KG1 (cell line): ENCODE measurements around the gene CRABP2.

Experiments
- DNase-seq: peaks from one replicate; lab custom pipeline; 2025; lab: John Stamatoyannopoulos, UW

CRABP2 gene

DNA sequence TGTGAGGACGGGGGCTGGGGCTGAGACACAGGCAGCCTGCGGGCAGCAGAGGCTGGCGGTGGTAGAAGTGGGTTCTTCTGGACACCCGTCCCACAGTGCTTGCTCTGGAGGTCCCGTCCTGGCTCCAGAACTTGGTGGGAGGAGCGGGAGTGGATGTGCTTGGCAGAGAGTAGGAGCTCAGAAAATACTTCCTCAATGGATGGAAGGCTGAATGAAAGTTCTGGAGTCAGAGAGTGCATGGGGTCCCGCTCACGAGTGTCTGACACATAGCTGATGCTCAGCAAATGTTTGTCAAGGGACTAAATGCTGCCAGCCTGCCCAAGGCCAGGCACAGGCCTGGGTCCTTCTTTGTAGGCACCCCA lies 14.7 kb downstream of the CRABP2 start:
- no peak for DNase-seq

DNA sequence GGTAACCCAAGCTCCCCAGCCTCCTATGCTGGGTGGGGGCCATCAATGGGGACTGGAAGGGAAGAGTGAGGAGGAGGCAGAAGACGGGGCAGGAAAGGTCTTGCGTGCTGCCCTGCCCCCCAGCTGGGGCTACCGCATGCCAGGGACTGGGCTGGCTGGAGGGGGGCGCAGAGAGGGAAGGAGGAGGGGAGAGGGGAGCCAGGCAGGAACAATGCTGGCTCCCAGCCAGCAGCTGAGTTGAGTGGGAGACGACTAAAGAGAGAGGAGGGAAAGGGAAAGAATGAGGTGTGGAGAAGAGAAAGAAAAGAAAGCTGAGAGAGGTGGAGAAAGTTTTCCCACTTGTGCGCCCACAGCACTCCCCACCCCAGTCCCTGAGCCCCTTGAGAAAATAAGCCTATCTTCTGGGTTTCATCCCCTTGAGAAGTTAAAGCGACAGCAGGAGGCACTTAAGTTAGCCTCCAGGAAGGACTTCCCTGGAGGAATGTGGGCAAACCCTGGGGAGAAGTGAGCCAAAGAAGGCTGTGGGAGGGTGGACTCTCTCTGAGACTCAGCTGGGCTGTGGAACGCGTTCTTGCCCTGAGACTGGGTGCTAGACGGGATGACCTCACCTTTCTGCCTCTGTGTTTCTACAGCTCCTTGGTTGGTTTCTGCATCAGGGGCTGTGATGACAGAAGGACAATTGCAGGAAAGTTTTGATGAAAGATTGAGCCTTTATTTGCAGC lies 15.3 kb downstream of the CRABP2 start:
- DNase-seq: no peak

DNA sequence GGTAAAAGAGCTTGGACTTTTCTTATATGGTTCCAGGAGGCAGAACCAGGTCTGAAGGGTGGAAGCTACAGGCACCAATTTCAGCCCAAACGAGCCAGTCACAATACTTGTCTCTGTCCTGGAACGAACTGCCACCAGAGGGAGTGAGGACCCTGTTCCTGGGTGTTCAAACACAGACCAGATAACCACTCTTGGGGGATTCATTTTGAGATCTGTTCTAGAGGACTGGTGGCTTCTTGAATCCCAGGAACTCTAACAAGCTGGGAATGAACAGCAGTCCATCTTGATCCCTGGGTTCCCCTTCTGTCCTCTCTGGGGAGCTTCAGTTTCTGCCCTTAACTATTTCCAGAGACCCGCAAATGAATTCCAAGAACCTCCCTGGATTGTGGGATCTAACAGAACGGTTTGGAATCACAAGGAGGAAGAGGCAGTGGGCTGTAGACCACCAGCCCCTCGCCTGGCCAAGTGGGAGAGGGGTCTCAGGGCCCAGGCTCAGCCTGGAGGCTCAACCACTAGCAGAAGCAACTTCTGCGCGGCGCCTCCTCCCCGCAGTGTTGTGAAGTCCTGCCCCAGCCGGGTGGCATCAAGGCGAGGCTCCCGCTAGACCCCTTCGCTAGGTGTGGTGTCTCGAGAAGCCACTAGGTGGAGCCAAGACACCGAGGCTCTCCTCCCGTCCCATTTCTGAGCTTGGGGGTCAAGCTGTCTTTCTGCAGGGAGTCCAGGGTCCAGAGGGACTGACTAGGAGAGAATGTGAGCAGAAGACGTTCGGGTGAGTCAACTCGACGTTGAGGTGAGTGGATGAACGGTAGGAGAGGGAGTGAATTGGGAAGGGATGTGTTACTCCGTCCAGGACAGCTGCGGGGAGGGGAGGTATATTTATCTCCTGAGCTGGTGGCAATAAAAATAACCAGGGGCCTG lies 16.1 kb downstream of the CRABP2 start:
- DNase-seq: peak; percentile 61

DNA sequence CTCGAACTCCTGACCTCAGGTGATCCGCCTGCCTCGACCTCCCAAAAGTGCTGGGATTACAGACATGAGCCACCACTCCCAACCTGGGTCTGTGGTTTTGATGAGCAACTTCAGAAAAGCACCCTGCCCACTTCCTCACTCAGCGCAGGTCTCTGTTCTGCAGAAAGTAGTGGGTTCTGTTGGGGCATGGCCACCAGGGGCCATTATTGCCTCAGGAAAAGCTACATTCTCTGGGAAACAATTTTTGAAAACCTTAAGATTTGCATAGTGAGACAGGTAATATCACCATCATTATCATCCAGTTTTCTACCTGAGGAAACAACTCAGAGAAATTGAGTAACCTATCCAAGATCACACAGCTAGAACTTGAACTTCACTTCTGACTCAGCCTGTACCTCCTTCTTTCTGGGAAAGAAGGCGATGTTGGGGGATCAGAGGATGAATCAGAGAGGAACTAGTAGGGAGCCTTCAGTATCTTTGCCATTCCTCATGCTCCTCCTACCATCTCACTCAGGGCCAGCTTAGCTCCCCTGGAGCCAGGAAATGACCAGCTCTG lies 21.1 kb downstream of the CRABP2 start:
- no peak for DNase-seq

DNA sequence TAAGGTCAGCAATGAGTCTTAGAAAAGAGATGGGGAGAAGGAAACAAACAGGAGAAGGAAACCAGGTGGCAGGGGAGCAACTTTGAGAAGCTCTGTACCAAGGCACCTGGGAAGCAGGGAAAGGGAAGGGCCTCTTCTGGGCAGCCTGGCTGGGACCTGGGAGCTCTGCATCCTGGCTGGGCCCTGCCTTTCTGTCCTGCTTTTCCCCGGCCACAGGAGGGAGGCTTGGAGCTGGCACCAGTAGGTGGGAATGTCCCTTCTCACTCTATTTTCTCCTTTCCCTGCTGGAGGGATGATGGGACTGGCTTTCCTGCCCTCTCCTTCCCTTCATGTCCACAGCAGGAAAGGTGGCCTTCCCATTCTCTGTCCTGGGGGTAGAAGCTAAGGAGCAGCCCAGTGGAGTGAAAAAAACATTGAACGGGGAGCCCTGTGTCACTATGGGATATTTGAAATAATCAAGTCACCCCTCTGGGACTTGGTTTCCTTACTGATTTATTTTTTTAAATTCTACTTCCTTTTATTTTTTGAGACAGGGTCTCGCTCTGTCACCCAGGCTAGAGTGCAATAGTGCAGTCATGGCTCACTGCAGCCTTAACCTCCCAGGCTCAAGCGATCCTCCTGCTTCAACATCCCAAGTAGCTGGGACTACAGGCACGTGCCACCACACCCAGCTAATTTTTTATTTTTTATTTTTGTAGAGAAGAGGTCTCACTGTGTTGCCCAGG lies 23.1 kb downstream of the CRABP2 start:
- no peak for DNase-seq

DNA sequence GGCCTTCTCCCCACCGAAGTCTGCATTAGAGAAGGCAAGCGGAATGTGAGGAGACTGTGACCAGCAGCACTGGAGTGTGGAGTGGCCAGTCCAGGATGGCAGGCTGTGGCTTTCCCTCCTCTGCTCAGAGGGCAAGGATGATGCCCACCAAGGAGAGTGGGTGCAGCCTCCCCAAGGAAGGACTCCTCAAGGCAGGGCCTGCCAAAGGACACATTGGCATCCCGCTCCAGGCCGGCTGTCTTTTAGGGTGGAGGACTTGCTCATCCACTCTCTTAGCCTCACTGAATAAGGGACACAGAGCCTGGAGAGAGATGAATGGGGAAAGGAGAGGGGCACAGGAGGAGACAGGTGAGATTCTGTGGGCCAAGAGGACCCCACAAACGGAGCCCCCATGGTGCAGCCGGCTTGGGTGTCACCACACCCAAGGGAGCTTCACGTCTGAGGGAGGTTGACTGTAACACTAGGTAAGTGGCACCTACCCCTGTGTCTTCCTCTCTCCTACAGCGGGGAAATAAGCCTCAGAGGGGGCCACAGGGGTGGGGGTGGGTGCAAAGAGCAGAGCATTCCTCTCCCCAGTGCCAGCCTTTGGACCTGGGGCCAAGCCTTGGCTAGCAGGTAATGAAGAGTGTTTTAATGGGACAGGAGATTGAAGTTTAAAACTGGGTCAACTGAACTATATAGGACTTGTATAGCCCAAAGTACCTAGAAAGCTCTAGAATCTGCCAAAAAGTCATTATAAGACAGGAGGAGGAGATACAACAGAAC lies 24.0 kb downstream of the CRABP2 start:
- DNase-seq: no peak

DNA sequence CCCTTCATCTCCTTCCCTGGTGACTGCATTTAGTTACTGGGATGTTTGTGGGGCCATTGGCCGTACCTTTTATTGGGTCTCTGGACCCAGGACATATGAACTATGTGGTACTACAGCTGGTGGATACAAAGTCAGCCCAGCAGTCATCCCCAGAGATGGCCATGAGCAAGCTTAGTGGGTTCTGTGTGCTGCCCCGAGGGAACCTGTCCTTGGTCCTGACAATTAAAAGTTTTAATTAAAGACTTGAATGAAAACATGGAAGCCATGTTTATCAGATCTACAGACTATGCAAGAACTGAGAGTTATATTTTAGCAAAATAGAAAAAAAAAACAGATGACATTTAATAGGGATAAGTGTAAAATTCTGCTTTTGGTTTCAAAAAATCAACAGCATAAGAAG lies 25.3 kb downstream of the CRABP2 start:
- DNase-seq: no peak

DNA sequence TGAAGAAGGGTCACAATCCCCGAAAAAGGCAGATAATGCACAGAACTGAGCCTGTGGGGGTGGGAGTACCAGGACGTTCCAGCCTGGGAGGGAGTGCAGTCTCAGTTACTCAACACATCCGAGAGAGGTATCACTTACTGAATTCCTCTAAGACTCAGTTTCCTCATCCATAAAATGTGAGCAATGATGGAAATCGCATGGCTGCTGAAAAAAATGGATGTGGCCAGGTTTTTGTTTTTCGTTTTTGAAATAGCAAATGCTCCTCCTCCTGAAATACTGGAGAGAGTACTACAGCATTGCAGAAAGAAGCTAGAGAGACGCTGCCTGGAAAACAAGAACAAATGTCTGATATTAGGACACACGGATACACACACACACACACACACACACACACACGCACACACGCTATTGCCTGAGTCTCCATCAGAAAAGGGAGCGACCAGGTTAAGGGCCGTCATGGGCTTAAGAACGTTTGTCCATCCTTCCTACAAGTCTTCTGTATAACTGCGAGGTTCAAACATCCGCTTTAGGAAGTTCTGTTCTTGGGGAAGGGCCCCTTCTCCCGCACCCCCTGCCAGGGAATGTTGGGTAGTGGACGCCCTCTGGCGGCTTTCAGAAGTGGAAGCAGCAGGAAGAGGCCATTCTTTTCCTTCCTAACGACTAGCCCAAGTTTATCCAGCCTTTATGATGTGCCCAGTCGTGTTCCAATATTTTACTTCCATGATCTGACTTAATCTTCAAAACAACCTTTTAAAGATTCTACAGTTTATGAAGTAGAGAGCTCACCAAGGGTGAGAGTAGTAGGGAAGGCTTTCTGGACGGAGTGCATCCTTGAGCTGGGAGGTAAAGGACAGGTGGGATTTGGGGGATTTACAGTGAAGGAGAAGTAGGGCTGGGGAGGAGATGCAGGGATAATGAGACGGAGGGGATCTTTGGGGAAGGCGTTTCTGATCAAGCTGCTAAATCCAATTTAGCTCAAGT lies 27.5 kb downstream of the CRABP2 start:
- peak; percentile 51 for DNase-seq

DNA sequence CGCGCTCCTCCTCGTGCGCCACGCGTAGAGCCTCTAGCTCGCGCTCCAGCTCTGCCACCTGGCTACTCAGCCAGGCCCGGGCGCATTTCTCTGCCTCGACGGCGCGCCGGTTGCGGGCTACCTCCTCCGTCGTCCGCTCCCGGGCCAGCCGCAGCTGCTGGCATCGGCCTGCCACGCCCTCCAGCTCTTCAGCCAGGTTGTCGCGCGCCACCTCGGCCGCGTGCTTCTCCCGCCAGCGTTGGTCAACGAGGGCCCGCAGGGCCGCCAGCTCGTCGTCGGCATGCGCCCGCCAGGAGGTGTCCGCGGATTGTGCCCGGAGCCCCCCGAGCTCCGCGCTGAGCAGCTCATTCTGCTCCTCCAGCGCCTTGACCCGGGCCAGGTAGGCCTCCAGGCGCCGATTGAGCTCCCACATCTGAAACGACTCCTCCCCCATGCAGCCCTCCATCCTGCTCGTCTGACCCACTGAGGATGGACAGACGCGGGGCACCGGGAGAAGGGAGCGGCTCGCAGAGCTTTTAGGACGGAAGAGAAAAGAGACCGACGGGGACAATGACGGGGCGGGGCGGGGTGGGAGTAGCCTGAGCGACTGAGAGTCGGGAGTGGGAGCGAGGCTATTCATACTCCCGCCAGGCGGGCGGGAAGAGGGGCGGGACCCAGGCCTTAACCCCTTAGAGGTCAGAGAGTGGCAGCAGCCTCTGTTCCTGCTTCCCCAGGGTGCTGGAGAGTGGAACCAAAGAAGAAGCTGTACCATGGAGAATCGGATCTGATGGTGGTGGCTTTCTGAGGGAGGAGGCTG lies 28.4 kb downstream of the CRABP2 start, which contains the start of gene NES:
Gene NES (minus strand): TSS at position 588 of the 796 bp plus-strand sequence. CDS start 143 bp downstream, at position 445.
- no peak for DNase-seq

DNA sequence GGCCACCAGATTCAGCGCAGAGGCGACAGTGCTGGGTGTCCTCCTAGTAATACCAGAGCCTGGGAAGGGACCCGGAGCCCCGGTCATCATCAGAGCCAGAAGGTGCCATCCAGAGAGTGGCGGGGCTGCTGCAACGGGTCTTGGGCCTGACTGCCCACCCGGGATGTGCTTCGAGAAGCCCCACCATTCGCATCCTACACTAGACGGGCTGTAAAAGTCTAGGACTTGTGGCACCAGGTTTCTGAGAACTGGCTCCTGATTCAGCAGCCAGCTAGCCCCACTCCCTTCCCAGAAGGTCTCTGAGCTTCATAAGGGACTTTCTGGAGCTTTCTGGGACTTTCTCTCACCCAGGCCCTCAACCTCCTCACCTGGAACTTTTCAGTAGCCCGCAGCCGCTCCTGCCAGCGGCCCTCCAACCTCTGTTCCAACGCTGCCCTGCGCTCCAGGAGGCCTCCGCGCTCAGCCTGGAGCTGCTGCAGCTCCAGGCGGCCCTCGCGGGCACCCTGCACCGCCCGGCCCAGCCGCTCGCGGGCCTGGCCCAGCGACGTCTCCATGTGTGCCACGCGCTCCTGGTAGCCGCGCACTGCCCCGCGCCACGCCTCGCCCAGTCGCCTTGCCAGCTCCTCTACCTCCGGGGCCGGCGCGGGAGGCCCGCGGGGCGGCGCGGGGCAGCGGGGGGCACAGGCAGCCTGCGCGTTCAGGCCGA lies 29.1 kb downstream of the CRABP2 start:
- no peak for DNase-seq

DNA sequence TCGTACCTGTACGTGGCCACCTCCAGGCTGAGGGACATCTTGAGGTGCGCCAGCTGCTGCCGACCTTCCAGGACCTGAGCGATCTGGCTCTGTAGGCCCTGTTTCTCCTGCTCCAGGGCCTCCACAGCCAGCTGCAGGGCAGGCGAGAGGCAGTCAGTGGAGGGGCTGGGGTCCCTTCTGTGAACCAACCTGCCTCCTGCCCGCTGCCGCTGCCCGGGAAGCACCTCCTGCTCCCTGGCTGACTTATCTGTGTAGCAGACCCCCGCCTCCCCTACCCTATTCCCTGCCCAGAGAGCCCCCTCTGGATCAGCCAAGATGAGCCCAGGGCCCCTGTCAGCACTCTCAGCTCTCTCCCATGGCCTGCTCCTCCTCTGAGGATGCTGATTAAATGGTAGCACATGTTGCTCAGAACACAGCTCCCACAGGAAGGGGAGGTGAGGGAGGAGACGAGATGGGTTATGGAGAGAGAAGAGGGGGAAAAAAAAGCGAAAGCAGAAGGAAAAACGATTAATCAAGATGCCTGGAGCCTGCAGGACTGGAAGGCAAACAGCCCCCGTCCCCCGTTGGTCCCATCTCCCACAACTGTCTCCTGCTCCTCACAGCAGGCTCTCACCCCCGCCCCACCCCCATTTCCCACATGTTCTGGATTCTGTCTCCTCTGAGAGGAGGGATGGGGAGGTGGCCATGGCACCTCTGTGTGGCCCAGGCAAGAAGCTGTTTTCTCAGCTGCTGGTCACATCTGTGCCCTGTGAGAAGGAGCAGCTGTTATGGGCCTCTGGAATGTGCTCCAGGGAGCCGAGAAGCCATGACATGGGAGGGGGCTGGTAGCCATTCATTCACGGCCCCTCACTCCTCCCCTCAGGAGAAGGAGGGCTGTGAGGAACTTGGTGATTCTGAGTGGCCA lies 29.9 kb downstream of the CRABP2 start:
- DNase-seq: no peak

DNA sequence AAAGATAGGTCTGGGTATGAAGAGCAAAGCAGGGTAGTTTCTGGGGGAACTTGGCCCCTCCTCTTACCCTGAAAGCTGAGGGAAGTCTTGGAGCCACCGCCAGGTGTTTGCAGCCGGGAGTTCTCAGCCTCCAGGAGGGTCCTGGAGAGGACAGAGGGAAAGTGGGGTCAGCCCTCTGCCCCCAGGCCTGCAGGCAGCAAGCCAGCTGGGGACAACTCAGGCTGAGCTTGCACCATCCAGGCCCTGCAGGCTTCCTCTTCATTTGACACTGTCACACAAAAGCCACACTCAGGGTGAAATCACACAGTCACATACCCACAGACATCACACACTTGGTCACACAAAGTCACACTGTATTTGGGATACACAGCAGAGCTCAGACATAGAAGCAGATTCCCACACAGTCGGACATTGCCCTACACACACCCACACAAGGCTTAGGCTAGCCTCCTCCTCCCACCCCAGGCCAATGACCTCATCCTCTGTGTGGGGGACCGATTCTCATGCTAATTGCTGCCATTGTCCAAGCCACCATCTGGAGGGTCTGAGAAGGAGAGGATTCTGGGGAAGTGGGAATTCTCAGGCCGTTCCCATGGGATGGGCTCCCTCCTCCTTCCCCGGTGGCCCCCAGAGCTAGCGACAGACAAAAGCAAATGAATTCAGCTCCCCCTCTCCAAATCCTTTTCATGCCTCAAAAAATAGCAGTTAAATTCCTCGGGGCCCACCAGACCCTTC lies 31.8 kb downstream of the CRABP2 start:
- DNase-seq: no peak

DNA sequence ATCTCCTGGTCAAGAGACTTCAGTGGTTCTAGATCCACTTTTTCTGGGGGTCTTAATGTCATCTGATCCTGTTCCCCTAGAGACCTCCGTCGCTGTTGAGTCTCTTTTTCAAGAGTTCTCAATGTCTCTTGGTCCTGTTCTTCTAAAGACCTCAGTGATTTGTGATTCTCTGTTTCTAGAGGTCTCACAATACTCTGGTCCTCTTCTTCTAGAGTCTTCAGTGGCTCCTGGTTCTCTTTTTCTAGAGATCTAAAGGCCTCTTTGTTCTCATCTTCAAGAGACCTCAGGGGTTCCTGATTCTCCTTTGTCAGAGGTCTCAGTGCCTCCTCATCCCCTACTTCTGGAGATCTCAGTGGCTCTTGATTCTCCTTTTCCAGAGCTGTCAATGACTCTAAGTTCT lies 33.6 kb downstream of the CRABP2 start:
- DNase-seq: no peak

DNA sequence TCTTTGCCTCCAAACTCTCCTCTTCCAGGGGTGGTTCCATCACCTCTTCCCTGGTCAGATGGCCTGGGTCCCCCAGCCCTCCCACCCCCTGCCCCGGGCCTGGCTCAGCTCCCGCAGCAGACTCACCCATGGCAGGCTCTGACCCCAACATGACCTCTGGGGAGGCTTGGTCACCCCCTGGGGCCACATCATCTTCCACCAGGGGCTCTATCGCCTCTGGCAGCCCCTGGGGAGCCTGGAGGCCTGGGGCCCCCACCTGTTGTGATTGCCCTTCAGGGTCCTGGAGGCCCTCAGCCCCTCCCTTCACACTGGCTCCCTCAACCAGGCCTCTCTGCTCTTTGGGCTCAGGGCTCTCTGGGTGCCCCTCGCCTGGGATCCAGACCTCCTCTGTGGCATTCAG lies 34.6 kb downstream of the CRABP2 start:
- DNase-seq: no peak

DNA sequence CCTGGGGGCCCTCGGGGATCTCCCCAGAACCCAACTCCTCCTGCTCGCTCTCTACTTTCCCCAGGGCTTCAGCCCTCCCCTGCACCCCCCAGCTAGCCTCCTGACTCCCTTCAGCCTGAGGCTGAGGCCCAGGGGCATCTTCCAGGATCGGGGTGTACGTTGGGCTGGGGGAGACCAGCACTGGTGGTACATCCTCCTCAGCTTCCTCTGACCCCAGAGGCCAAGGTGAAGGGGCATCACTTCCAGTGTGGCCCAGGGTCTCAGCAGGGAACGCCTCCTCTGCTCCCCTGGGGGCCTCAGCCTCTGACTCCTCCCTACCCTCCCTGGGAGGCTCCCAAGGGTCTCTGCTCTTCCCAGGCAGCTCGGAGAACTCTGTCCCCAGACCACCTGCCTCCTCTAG lies 35.0 kb downstream of the CRABP2 start:
- DNase-seq: no peak

DNA sequence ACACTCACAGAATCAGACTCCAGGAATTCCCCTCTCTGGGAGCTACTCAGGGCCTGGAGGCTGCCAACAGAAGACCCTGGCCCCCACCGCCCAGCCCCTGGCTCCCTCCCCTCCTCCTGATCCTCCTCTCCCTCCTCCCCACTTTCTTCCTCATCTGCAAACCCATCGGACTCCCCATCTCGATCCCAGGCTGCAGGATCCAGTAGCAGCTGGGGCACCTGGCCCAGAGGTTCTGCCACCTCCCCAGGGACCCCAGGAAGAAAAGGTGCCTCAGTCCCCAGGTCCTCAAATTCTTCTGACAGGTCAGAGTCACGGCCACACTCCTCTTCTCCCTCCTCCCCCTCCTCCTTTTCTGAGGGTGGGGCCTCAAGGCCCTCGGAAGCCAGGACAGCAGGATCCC lies 35.6 kb downstream of the CRABP2 start:
- no peak for DNase-seq
